ENCODE data around the gene ENOX1. TPM values are rescaled to one million over a fixed set of nuclear protein-coding genes. Genes with fewer than 3 reads are reported as not detected.

ENOX1 gene
- total RNA-seq, 4 donors from 2014 or later: 0.25 to 0.52 (median 0.33) TPM

GRCh38 chr13:43414111-43414510 lies 372.7 kb downstream of the ENOX1 start:
- H3K27ac ChIP-seq: no peak overlapping the region
- H3K4me1 ChIP-seq: no peaks in the 10 kb centered on the region
- no peaks in the 10 kb centered on the region for H3K36me3 ChIP-seq
- no peak overlapping the region for H3K4me3 ChIP-seq
- H3K27me3 ChIP-seq: no peaks in the 10 kb centered on the region
- no peaks in the 10 kb centered on the region for H3K9me3 ChIP-seq
- DNase-seq (ENCODE audit: low spot score in 2 of 2): no peak
- TF ChIP-seq EP300 (IDR thresholded peaks at IDR 0.05): no peak
- no peak for TF ChIP-seq POLR2AphosphoS5 (IDR thresholded peaks at IDR 0.05)
- no peak for TF ChIP-seq CTCF (IDR thresholded peaks at IDR 0.05)
- no peak for TF ChIP-seq POLR2A (IDR thresholded peaks at IDR 0.05)

DNA sequence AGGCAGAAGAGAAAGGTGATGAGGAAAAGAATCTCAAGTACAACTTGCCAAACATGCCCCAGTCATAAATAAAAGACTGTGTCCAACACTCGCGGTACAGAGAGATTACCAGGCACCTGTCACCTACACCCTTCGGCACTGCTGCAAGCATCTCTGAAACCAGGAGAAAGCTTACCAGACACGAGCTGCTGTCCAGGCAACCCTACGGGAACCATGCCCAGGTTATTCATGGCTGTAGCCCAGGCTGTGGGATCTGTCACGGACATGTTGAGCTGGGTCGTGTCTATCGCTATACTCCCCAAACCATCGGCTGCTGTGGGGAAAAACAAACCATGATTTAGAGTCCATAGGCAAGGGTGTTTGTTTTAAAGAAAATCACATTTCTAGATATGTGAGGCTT lies 375.0 kb downstream of the ENOX1 start:
- WGBS: 73% methylated on average over 9 of the region's 9 CpGs

DNA sequence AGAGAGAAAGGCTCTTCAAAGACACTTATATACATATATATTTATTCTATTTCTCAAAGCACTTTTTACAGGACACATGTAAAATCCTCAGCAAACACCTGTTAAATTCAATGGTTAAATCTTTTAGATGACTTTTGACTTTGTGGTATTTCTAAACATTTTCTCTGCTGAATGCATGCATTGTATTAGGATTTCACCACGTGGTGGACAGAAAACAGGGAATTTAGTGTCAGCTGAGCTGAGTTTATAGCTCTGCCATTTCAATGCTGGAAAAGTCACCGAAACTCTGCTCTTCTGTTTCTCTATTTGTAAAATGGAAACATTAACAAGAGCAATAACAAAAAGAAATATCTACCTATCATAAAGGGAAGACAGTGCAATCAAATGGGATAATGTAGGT lies 375.6 kb downstream of the ENOX1 start:
- DNase-seq (ENCODE audit: low spot score in 2 of 2): no peak
- Histone ChIP-seq H3K36me3 (no peaks in the 10 kb centered on the region), H3K4me3 (no peak overlapping the region), H3K27me3 (no peaks in the 10 kb centered on the region), H3K27ac (no peak overlapping the region), H3K4me1 (no peaks in the 10 kb centered on the region), H3K9me3 (no peaks in the 10 kb centered on the region)
- 64% methylated on average over 2 of the region's 2 CpGs for WGBS
- TF ChIP-seq POLR2AphosphoS5 (IDR thresholded peaks at IDR 0.05) (no peak), POLR2A (IDR thresholded peaks at IDR 0.05) (no peak), EP300 (IDR thresholded peaks at IDR 0.05) (no peak), CTCF (IDR thresholded peaks at IDR 0.05) (no peak)

More for the DNA sequence above, 375.0 kb downstream of the ENOX1 start:
- Histone ChIP-seq H3K36me3 (no peaks in the 10 kb centered on the region), H3K27me3 (no peaks in the 10 kb centered on the region), H3K27ac (no peak overlapping the region), H3K4me1 (no peaks in the 10 kb centered on the region), H3K4me3 (no peak overlapping the region), H3K9me3 (no peaks in the 10 kb centered on the region)
- TF ChIP-seq EP300 (IDR thresholded peaks at IDR 0.05): no peak
- no peak for TF ChIP-seq POLR2A (IDR thresholded peaks at IDR 0.05)
- no peak for TF ChIP-seq CTCF (IDR thresholded peaks at IDR 0.05)
- TF ChIP-seq POLR2AphosphoS5 (IDR thresholded peaks at IDR 0.05): no peak
- no peak for DNase-seq (ENCODE audit: low spot score in 2 of 2)

DNA sequence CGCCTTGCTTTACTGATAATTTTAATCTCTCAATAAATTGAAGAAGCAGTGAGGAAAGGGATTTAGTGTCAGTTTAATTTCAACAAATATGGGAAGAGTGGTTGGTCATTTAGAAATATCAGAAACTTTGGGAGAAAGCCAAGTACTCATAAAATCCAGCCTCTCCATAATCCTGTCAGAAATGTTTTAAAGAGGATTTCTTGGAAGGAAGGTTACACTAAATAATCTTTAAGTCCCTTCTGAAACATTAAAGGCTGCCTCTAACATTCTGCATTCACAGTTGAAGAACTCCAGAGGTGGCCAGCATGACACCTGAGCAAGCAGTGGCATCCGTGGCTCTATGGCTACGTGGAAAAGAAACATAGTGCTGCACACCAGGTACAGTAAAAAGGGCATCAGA lies 378.5 kb downstream of the ENOX1 start:
- no peaks in the 10 kb centered on the region for H3K9me3 ChIP-seq
- 94% methylated on average over 3 of the region's 3 CpGs for WGBS
- TF ChIP-seq CTCF (IDR thresholded peaks at IDR 0.05) (no peak), POLR2A (IDR thresholded peaks at IDR 0.05) (no peak), EP300 (IDR thresholded peaks at IDR 0.05) (no peak), POLR2AphosphoS5 (IDR thresholded peaks at IDR 0.05) (no peak)
- H3K27ac ChIP-seq: no peak overlapping the region
- DNase-seq (ENCODE audit: low spot score in 2 of 2): no peak
- H3K27me3 ChIP-seq: no peaks in the 10 kb centered on the region
- no peak overlapping the region for H3K4me3 ChIP-seq
- H3K4me1 ChIP-seq: no peaks in the 10 kb centered on the region
- no peaks in the 10 kb centered on the region for H3K36me3 ChIP-seq

- no peaks in the 10 kb centered on the region for H3K4me1 ChIP-seq
- no peaks in the 10 kb centered on the region for H3K27me3 ChIP-seq
- WGBS: 94% methylated on average over 5 of the region's 5 CpGs
- no peaks in the 10 kb centered on the region for H3K9me3 ChIP-seq
- DNase-seq (ENCODE audit: low spot score in 2 of 2): no peak
- H3K4me3 ChIP-seq: no peak overlapping the region
- no peaks in the 10 kb centered on the region for H3K36me3 ChIP-seq
- no peak overlapping the region for H3K27ac ChIP-seq
- TF ChIP-seq POLR2AphosphoS5 (IDR thresholded peaks at IDR 0.05) (no peak), CTCF (IDR thresholded peaks at IDR 0.05) (no peak), POLR2A (IDR thresholded peaks at IDR 0.05) (no peak), EP300 (IDR thresholded peaks at IDR 0.05) (no peak)
Measured at GRCh38 chr13:43407023-43407581, 379.7 kb downstream of the ENOX1 start.
